ENCODE data around the gene UBE2D1.

Gene UBE2D1
- long read RNA-seq, donor 1, transcript UBE2D1-203 (1 exons, 1,388 nt): minor isoform, 8 of 36 reads
- long read RNA-seq, donor 1, transcript UBE2D1-201 (7 exons, 2,659 nt): major isoform, 26 of 36 reads
- long read RNA-seq, donor 1, partial matches to known transcripts: 0 of 36 reads
- long read RNA-seq, donor 1, other reads (novel, unspliced or antisense): 0 of 36 reads
- long read RNA-seq, donor 2, transcript UBE2D1-201 (7 exons, 2,659 nt): major isoform, 12 of 16 reads
- long read RNA-seq, donor 2, partial matches to known transcripts: 0 of 16 reads
- long read RNA-seq, donor 2, other reads (novel, unspliced or antisense): 0 of 16 reads
- long read RNA-seq, donor 3, transcript UBE2D1-201 (7 exons, 2,659 nt): major isoform, 7 of 10 reads
- long read RNA-seq, donor 3, partial matches to known transcripts: 0 of 10 reads
- long read RNA-seq, donor 3, other reads (novel, unspliced or antisense): 0 of 10 reads
- long read RNA-seq, donor 4, transcript UBE2D1-201 (7 exons, 2,659 nt): major isoform, 13 of 28 reads
- long read RNA-seq, donor 4, transcript UBE2D1-203 (1 exons, 1,388 nt): minor isoform, 7 of 28 reads
- long read RNA-seq, donor 4, partial matches to known transcripts: 5 of 28 reads
- long read RNA-seq, donor 4, other reads (novel, unspliced or antisense): 0 of 28 reads
- long read RNA-seq, donor 5, transcript UBE2D1-201 (7 exons, 2,659 nt): major isoform, 13 of 21 reads
- long read RNA-seq, donor 5, partial matches to known transcripts: 0 of 21 reads
- long read RNA-seq, donor 5, other reads (novel, unspliced or antisense): 0 of 21 reads
- long read RNA-seq, donor 6, transcript UBE2D1-201 (7 exons, 2,659 nt): major isoform, 15 of 21 reads
- long read RNA-seq, donor 6, partial matches to known transcripts: 0 of 21 reads
- long read RNA-seq, donor 6, other reads (novel, unspliced or antisense): 0 of 21 reads
- long read RNA-seq, donor 7, transcript UBE2D1-203 (1 exons, 1,388 nt): minor isoform, 8 of 34 reads
- long read RNA-seq, donor 7, transcript UBE2D1-201 (7 exons, 2,659 nt): major isoform, 24 of 34 reads
- long read RNA-seq, donor 7, partial matches to known transcripts: 0 of 34 reads
- long read RNA-seq, donor 7, other reads (novel, unspliced or antisense): 0 of 34 reads
- long read RNA-seq, donor 8, transcript UBE2D1-201 (7 exons, 2,659 nt): major isoform, 20 of 23 reads
- long read RNA-seq, donor 8, partial matches to known transcripts: 0 of 23 reads
- long read RNA-seq, donor 8, other reads (novel, unspliced or antisense): 0 of 23 reads

- peak; percentile 89 for DNase-seq
These were observed at the start of gene UBE2D1 for GRCh38 chr10:58334817-58335305. Gene UBE2D1, plus strand, starts transcription at chr10:58335006. Its CDS starts 196 bp downstream, at chr10:58335202.

GRCh38 chr10:58291538-58292174 lies 43.1 kb upstream of the UBE2D1 start:
- DNase-seq: no peak

GRCh38 chr10:58293989-58294388 lies 40.8 kb upstream of the UBE2D1 start:
- DNase-seq: no peak

GRCh38 chr10:58299580-58299979 lies 35.2 kb upstream of the UBE2D1 start:
- DNase-seq: peak; percentile 19

- DNase-seq: no peak
These were observed 34.1 kb upstream of the UBE2D1 start for GRCh38 chr10:58300676-58301075.

- DNase-seq: no peak
These were observed 32.6 kb upstream of the UBE2D1 start for GRCh38 chr10:58302254-58302653.

GRCh38 chr10:58304099-58304633 lies 30.6 kb upstream of the UBE2D1 start:
- no peak for DNase-seq

GRCh38 chr10:58305821-58306220 lies 29.0 kb upstream of the UBE2D1 start:
- no peak for DNase-seq

GRCh38 chr10:58307676-58308075 lies 27.1 kb upstream of the UBE2D1 start:
- DNase-seq: no peak

GRCh38 chr10:58311026-58311425 lies 23.8 kb upstream of the UBE2D1 start:
- no peak for DNase-seq

- no peak for DNase-seq
These were observed 17.9 kb upstream of the UBE2D1 start for GRCh38 chr10:58316874-58317273.

- no peak for DNase-seq
These were observed 16.5 kb upstream of the UBE2D1 start for GRCh38 chr10:58318346-58318745.

GRCh38 chr10:58319599-58319998 lies 15.2 kb upstream of the UBE2D1 start:
- DNase-seq: no peak

- DNase-seq: no peak
These were observed 14.3 kb upstream of the UBE2D1 start for GRCh38 chr10:58320351-58321049.

GRCh38 chr10:58322072-58322834 lies 12.6 kb upstream of the UBE2D1 start:
- DNase-seq: no peak

GRCh38 chr10:58322835-58323209 lies 12.0 kb upstream of the UBE2D1 start:
- DNase-seq: no peak

- DNase-seq: peak; percentile 33
These were observed 7.8 kb upstream of the UBE2D1 start for GRCh38 chr10:58326967-58327381.

- DNase-seq: no peak
These were observed 6.6 kb upstream of the UBE2D1 start for GRCh38 chr10:58328233-58328632.

GRCh38 chr10:58330431-58330830 lies 4.4 kb upstream of the UBE2D1 start:
- DNase-seq: no peak

GRCh38 chr10:58331646-58332045 lies 3.2 kb upstream of the UBE2D1 start:
- DNase-seq: no peak

All from right kidney (tissue), 9 donors.